SK-N-SH treated with all-trans-retinoic acid at 6 μM for 48 hours (cell line): Measurements from ENCODE around the gene KCNJ9.

ENCODE experiments used
- ATAC-seq: fragments of 200-7000 bp; cut with Tn5 transposase; 3 replicates; pipeline ENCODE4 v1.9.1; 2020; ENCODE audit warnings: mild to moderate bottlenecking, moderate library complexity
- ARNTL ChIP-seq: fragments of 450-650 bp; formaldehyde crosslinking; IDR thresholded peaks from 2 replicates; pipeline ENCODE4 v1.5.0; 2020; ENCODE audit warnings: low read depth, mild to moderate bottlenecking, moderate library complexity, borderline replicate concordance
- BACH2 ChIP-seq: fragments of 250-450 bp; sonication (Bioruptor Pico); IDR thresholded peaks from 2 replicates; pipeline ENCODE4 v1.9.0; 2021; ENCODE audit warnings: mild to moderate bottlenecking, borderline replicate concordance
- CREB5 ChIP-seq: fragments of 250-450 bp; sonication (Bioruptor Pico); IDR thresholded peaks from 2 replicates; pipeline ENCODE4 v1.5.1; 2020; ENCODE audit warnings: low read depth, mild to moderate bottlenecking, moderate library complexity
- CSDC2 ChIP-seq: fragments of 250-450 bp; sonication (Bioruptor Pico); IDR thresholded peaks from 2 replicates; pipeline ENCODE4 v1.5.0; 2020; ENCODE audit warnings: mild to moderate bottlenecking, moderate library complexity
- ESRRG ChIP-seq: fragments of 250-450 bp; sonication (Bioruptor Pico); IDR thresholded peaks from 2 replicates; pipeline ENCODE4 v1.6.1; 2021; ENCODE audit warnings: mild to moderate bottlenecking
- GLIS3 ChIP-seq: fragments of 250-450 bp; sonication (Bioruptor Pico); IDR thresholded peaks from 2 replicates; pipeline ENCODE4 v1.5.0; 2020; ENCODE audit warnings: mild to moderate bottlenecking, moderate library complexity
- ISL1 ChIP-seq: fragments of 250-450 bp; sonication (Bioruptor Pico); IDR thresholded peaks from 2 replicates; pipeline ENCODE4 v2.1.2; 2022; ENCODE audit warnings: mild to moderate bottlenecking, moderate library complexity
- OSR1 ChIP-seq: fragments of 250-450 bp; sonication (Bioruptor Pico); IDR thresholded peaks from 2 replicates; pipeline ENCODE4 v1.8.0; 2022; ENCODE audit warnings: moderate library complexity, mild to moderate bottlenecking, inconsistent platforms
- PATZ1 ChIP-seq: fragments of 250-450 bp; sonication (Bioruptor Pico); IDR thresholded peaks from 2 replicates; pipeline ENCODE4 v1.8.0; 2020; ENCODE audit warnings: mild to moderate bottlenecking, moderate library complexity, borderline replicate concordance
- POU6F1 ChIP-seq: fragments of 250-450 bp; sonication (Bioruptor Pico); IDR thresholded peaks from 2 replicates; pipeline ENCODE4 v1.8.0; 2021; ENCODE audit warnings: low read depth, mild to moderate bottlenecking, moderate library complexity, borderline replicate concordance
- PPARA ChIP-seq: fragments of 250-450 bp; sonication (Bioruptor Pico); IDR thresholded peaks from 2 replicates; pipeline ENCODE4 v1.5.0; 2020; ENCODE audit warnings: mild to moderate bottlenecking, borderline replicate concordance
- RARB ChIP-seq: fragments of 250-450 bp; sonication (Bioruptor Pico); IDR thresholded peaks from 2 replicates; pipeline ENCODE4 v1.8.0; 2021; ENCODE audit warnings: mild to moderate bottlenecking, moderate library complexity
- SNAI2 ChIP-seq: fragments of 250-450 bp; sonication (Bioruptor Pico); IDR thresholded peaks from 2 replicates; pipeline ENCODE4 v1.5.0; 2020; ENCODE audit warnings: mild to moderate bottlenecking, moderate library complexity
- TCF4 ChIP-seq: fragments of 250-450 bp; sonication (Bioruptor Pico); IDR thresholded peaks from 2 replicates; pipeline ENCODE4 v1.8.0; 2021; ENCODE audit warnings: mild to moderate bottlenecking, moderate library complexity, borderline replicate concordance
- TOX ChIP-seq: fragments of 250-450 bp; sonication (Bioruptor Pico); IDR thresholded peaks from 2 replicates; pipeline ENCODE4 v1.8.0; 2021; ENCODE audit warnings: mild to moderate bottlenecking, moderate library complexity, borderline replicate concordance
- TSHZ2 ChIP-seq: fragments of 250-450 bp; sonication (Bioruptor Pico); IDR thresholded peaks from 2 replicates; pipeline ENCODE4 v1.5.0; 2020; ENCODE audit warnings: mild to moderate bottlenecking, moderate library complexity
- ZC3H10 ChIP-seq: fragments of 250-450 bp; sonication (Bioruptor Pico); IDR thresholded peaks from 2 replicates; pipeline ENCODE4 v1.5.1; 2021; ENCODE audit warnings: mild to moderate bottlenecking, moderate library complexity
- ZFP3 ChIP-seq: fragments of 250-450 bp; sonication (Bioruptor Pico); IDR thresholded peaks from 2 replicates; pipeline ENCODE4 v1.5.0; 2020; ENCODE audit warnings: mild to moderate bottlenecking, moderate library complexity
- ZFP30 ChIP-seq: fragments of 450-650 bp; formaldehyde crosslinking; IDR thresholded peaks from 2 replicates; pipeline ENCODE4 v1.5.0; 2022; ENCODE audit warnings: mild to moderate bottlenecking, moderate library complexity
- ZNF565 ChIP-seq: fragments of 450-650 bp; formaldehyde crosslinking; conservative IDR thresholded peaks from 2 replicates; pipeline ENCODE4 v1.5.0; 2020; ENCODE audit warnings: low read depth, mild to moderate bottlenecking, moderate library complexity
- ZNF8 ChIP-seq: fragments of 450-650 bp; formaldehyde crosslinking; IDR thresholded peaks from 2 replicates; pipeline ENCODE4 v1.5.0; 2020; ENCODE audit warnings: mild to moderate bottlenecking, moderate library complexity
- TF ChIP-seq, protein P1 (sequence below): fragments of 250-450 bp; sonication (Bioruptor Pico); IDR thresholded peaks from 2 replicates; pipeline ENCODE4 v1.5.1; 2021; ENCODE audit warnings: mild to moderate bottlenecking, moderate library complexity

Gene KCNJ9

DNA sequence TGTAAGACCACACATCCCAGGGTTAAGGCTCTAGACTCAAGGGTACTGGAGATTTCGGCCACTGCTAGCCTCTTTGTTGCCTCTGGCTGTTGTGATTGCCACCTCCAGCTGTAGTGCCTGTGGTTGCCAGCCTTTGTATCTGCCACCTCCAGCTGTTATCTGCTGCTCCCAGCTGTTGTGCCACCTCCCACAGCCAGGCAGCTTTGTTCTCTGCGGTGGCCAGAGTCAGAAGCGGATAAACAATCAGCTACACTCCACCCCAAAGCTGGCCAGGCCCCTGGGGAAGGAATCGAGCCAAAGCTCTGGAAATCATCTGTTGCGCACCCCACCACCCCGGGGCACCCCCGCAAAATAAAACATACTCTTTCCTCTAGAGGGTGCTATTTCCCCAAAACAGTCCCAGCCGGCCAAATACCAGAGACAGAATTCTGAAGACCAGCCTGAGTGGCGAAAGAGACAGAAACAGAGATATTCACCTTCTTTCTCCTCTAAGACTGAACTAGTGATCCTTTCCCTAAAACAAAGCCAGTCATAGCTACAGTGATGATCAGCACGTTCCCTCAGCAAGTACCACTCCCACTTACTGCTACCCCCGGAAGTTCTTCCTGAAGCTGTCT, 34.7 kb upstream of the KCNJ9 start:
- peak; percentile 92 for ATAC-seq
- TF ChIP-seq CSDC2 (no peak), ZNF8 (CRISPR knock-in tag) (no peak), TCF4 (CRISPR knock-in tag) (peak; percentile 69; the same call in 1 of the 2 replicates), PATZ1 (CRISPR knock-in tag) (peak; percentile 99)

- no peak for TF ChIP-seq RARB (CRISPR knock-in tag)
- TF ChIP-seq ISL1 = no peak
- no peak for TF ChIP-seq PPARA (CRISPR knock-in tag)
- TF ChIP-seq ESRRG = no peak
- TF ChIP-seq CSDC2 = no peak
- TF ChIP-seq OSR1 (CRISPR knock-in tag) = no peak
- no peak for TF ChIP-seq ZNF565 (CRISPR knock-in tag)
- TF ChIP-seq ZNF8 (CRISPR knock-in tag) = no peak
- no peak for TF ChIP-seq SNAI2 (CRISPR knock-in tag)
- TF ChIP-seq BACH2 = no peak
- no peak for TF ChIP-seq ZFP30 (CRISPR knock-in tag)
- TF ChIP-seq GLIS3 = no peak
- TF ChIP-seq, protein P1, sequence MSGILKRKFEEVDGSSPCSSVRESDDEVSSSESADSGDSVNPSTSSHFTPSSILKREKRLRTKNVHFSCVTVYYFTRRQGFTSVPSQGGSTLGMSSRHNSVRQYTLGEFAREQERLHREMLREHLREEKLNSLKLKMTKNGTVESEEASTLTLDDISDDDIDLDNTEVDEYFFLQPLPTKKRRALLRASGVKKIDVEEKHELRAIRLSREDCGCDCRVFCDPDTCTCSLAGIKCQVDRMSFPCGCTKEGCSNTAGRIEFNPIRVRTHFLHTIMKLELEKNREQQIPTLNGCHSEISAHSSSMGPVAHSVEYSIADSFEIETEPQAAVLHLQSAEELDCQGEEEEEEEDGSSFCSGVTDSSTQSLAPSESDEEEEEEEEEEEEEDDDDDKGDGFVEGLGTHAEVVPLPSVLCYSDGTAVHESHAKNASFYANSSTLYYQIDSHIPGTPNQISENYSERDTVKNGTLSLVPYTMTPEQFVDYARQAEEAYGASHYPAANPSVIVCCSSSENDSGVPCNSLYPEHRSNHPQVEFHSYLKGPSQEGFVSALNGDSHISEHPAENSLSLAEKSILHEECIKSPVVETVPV (CRISPR knock-in tag) = no peak
- no peak for ATAC-seq
Measured at GRCh38 chr1:160047111-160047991, 34.0 kb upstream of the KCNJ9 start.

GRCh38 chr1:160048335-160048734, 33.0 kb upstream of the KCNJ9 start:
- TF ChIP-seq RARB (CRISPR knock-in tag) = no peak
- TF ChIP-seq ZNF565 (CRISPR knock-in tag) = no peak
- TF ChIP-seq TSHZ2 = no peak
- TF ChIP-seq, all 23 proteins: peak for 0
- ATAC-seq = no peak

DNA sequence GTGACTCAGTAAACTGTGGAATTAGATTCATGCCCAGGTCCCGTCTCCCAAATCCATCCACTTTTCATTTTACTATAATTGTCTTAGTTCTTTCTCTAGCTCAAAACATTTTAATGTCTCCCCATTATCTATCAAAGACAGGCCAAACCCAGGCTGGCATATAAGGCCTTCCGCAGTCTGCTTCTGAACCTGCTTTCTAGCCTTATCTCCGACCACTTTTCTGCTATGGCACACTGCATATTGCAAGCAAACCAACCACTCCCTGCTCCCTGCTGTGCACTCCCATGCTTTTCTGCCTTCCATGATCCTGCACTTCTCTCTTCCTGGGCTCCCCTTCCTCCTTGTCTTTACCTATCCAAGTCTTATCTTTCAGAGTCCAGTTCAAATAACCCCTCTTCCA, 32.2 kb upstream of the KCNJ9 start:
- ATAC-seq = no peak
- TF ChIP-seq SNAI2 (CRISPR knock-in tag) (no peak), ARNTL (no peak), RARB (CRISPR knock-in tag) (no peak), PATZ1 (CRISPR knock-in tag) (no peak), ZC3H10 (CRISPR knock-in tag) (no peak), TOX (CRISPR knock-in tag) (no peak), ZNF8 (CRISPR knock-in tag) (no peak), ZFP3 (CRISPR knock-in tag) (no peak), ZNF565 (CRISPR knock-in tag) (no peak), CREB5 (CRISPR knock-in tag) (no peak), POU6F1 (CRISPR knock-in tag) (no peak), GLIS3 (no peak), TCF4 (CRISPR knock-in tag) (no peak)
- TF ChIP-seq, protein P1 (CRISPR knock-in tag) = no peak
